GM19239 (cell line): Measurements from ENCODE around the gene PLEKHD1.

Source experiments
- DNase-seq: peaks from one replicate; pipeline ENCODE4 v3.0.0; 2011; ENCODE audit warnings: low spot score; ENCODE audit not compliant: insufficient read length
- FAIRE-seq: peaks from 2 replicates; lab custom pipeline; 2011; peaks lifted over from hg19 to GRCh38; lab: Jason Lieb, UNC

Gene PLEKHD1

GRCh38 chr14:69505338-69506240 lies 21.1 kb downstream of the PLEKHD1 start:
- DNase-seq (no peak), FAIRE-seq (no peak)

DNA sequence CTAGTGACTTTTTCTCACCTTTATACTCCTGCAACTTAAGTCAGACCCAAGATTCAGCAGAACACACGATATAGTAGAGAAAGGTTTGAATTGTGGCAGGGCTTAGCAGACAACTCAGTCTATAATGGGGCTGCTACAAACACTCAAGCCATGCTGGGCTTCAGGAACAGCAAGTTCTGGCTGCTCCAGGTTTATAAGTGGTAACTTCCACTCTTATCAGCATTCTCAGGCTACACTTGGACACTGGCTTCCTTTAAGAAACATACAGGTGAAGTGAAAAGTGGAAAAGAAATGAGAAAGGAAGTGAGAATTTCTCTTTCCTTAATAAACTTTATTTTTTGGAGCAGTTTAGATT lies 21.7 kb downstream of the PLEKHD1 start:
- no peak for DNase-seq
- FAIRE-seq: no peak

- DNase-seq: no peak
Measured at GRCh38 chr14:69518289-69519101, 34.0 kb downstream of the PLEKHD1 start.

DNA sequence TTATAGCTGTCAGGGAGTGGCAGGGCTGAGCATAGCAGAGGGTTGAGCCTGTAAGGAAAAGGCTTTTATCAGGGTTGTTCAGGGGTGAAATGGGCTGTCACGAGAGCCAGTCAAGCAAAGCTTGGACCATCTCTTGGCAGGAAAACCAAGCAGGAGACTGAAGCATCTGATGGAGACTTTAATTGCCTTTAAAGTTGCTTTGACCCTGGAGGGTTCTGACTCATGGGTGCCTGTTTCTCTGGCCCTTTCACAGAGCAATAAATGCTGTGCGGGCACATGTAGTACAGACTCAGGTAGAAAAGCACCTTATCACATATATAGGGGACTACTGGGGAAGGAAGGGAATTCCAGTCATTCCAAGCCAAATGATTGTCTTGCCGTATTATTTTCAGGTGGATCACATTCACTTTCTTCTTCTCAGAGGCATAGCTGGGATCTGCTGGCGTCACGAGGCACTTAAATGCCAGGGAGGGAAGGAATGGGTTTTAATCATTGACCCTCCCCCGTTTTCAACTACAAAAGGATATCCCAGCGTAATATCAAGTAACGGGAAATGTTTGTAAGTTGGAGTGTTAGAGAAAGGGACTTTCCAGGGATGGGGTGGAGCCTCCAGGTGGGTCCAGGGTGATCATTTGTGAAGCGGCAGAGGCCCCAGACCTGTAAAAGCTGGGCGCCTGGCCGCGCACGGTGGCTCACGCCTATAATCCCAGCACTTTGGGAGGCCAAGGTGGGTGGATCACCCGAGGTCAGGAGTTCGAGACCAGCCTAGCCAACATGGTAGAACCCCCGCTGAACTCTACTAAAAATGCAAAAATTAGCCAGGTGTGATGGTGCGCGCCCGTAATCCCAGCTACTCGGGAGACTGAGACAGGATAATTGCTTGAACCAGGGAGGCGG lies 34.9 kb downstream of the PLEKHD1 start:
- FAIRE-seq: no peak
- no peak for DNase-seq

More at GRCh38 chr14:69518289-69519101, 34.0 kb downstream of the PLEKHD1 start:
- no peak for FAIRE-seq

GRCh38 chr14:69522026-69522425 lies 37.5 kb downstream of the PLEKHD1 start:
- FAIRE-seq: no peak

DNA sequence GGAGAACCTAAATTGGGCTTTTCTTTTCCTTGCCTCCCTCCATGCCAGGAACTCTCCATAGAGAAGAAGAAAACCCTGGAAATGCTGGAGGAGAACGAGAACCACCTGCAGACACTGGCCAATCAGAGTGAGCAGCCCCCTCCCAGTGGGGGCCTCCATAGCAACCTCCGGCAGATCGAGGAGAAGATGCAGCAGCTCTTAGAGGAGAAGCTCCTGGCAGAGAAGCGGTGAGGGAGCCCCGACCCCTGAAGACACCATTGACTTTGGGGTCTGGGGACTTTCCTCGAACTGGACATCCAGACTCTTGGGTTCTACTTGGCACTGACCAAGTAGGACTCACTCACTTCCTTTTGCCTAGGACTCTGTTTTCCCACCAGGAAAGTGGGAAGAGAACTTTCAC lies 41.4 kb downstream of the PLEKHD1 start:
- DNase-seq: no peak
- no peak for FAIRE-seq

More at GRCh38 chr14:69522026-69522425, 37.5 kb downstream of the PLEKHD1 start:
- DNase-seq: no peak

DNA sequence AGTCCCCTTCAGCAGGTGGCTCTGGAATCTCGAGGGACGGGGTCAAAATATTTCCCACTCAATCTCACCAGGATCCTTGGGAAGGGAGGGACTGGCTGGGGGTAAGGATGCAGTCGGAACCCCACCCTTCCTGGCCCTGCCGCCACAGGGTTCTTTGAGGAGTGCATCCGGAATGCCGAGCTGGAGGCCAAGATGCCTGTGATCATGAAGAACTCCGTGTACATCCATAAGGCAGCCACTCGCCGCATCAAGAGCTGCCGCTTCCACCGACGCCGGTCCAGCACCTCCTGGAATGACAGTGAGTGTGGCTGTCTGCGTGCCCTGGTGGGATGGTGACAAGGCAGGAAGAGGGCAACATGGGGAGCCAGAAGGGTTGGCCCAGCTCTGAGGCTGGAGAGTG lies 43.1 kb downstream of the PLEKHD1 start:
- FAIRE-seq: no peak

GRCh38 chr14:69528143-69528542 lies 43.6 kb downstream of the PLEKHD1 start:
- DNase-seq: no peak
- FAIRE-seq: no peak

More for the DNA sequence above, 43.1 kb downstream of the PLEKHD1 start:
- DNase-seq: no peak

GRCh38 chr14:69528930-69529329 lies 44.4 kb downstream of the PLEKHD1 start:
- no peak for FAIRE-seq

GRCh38 chr14:69529563-69529962 lies 45.0 kb downstream of the PLEKHD1 start:
- no peak for FAIRE-seq

More at GRCh38 chr14:69528930-69529329, 44.4 kb downstream of the PLEKHD1 start:
- no peak for DNase-seq

DNA sequence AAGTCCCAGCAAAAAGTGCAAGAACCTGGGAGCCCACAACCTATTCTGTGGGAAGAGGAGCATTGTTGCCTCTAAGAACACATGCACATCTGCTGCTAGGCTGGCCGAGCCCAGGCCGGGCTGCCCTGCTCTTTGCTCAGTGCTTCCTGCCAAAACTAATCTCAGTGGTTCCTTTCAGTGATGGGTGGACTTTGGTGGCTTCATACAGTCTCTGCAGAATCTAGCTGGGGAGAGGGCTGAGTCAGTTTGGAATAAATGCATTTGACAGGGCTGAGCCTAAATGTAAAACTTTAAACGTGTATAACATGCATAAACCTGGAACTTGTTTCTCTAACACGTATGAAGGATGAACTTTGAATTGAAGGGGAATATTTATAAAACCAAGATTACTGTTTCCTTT lies 45.6 kb downstream of the PLEKHD1 start:
- FAIRE-seq: no peak
- DNase-seq: no peak

More at GRCh38 chr14:69529563-69529962, 45.0 kb downstream of the PLEKHD1 start:
- no peak for DNase-seq

DNA sequence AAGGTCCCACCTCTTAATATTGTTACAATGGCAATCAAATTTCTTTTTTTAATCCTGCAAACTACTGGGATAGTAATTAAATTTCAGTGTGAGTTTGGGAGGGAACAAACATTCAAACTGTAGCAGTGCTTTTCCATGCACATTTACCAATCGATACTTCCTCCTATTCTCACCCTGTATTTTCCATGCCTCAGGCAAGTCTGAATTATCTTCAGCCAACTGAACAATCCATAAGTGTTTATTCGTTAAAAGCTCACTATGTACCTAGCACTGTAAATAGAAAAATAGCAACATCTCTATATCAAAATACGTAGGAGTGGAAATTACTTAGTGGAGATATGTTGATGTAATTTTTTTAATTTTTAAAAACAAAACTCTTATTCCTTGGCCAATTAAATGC lies 46.6 kb downstream of the PLEKHD1 start:
- DNase-seq (no peak), FAIRE-seq (no peak)

DNA sequence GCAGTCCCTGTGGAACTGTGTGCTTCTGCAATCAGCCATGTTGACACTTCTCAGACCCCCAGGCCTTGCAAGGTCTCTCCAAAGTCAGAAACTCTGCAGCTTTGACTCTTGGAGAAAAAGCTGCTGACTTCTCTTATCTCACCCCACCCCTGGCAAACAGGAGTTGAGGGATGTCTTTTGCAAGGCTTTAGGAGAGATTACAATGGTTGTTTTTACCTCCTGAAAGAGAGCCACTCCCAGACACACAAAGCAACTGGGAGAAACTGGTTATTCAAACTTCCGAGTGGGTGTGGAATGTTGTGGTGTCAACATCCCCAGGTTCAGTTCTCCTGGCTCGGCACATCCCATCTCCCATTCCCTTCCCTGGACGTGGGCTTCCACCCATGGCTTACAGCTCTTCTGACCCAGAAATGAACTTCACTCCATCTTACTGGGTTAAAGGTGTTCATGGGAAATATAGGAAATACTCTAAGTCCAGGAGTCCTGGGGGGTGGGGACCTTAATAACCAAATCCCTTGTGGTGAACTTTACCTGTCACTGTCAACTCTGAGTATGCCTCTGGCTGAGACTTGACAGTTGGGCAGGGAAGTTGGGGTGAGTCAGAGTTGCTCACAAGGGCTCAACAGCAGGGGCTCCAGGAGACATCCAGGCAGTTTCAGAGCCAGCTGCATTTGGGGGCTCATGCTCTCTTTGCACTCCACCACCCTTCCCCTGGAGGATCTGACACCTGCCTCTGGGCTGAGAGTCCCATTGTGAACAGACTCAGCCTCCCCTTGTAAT lies 48.2 kb downstream of the PLEKHD1 start:
- no peak for DNase-seq
- FAIRE-seq: no peak

DNA sequence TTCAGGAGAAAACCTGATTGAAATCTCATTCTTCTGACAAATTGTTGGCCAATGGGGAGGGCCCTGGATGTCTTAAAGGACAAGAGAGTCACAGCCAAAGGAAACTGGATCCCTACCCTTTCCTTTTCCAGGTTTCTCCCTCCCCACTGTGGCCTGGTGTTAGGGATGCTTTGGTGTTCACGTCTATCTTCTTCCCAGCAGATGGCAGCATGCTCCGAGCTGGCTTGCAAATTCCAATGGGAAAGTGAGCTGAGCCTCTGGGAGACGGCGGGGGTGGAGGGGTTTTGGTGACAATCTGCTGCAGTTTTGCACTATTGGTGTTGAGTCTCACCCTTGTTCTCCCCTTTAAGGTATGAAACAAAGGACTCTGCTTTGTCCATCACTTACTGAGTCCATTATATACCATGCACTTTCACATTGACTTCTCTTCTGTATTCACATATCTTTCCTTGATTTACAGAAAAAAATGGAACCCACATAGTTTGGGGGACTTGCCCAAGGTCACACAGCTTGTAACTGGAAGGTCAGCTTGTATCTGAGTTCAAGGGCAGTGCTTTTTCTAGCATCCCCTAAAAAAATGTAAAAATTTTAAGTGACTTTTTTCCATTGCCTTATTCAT lies 50.8 kb downstream of the PLEKHD1 start:
- no peak for FAIRE-seq
- no peak for DNase-seq

- FAIRE-seq: no peak
Measured at GRCh38 chr14:69536971-69537370, 52.4 kb downstream of the PLEKHD1 start.

DNA sequence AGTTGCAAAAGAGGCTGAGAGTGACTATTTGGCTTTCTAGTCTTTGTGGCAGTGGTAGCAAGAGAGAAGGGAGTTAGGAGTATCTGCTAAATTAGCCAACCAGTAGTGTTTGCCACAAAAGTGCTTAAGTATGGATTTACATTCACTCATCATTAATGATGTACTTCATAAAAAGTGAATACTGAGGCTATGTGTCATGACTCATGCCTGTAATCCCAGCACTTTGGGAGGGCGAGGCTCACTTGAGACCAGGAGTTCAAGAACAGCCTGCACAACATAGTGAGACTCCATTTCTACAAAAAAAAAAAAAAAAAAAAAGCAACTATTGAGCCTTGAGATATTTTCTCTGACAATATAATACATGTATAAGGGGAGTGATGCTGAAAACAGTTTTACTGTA lies 53.4 kb downstream of the PLEKHD1 start:
- no peak for FAIRE-seq
- no peak for DNase-seq

More at GRCh38 chr14:69536971-69537370, 52.4 kb downstream of the PLEKHD1 start:
- no peak for DNase-seq

DNA sequence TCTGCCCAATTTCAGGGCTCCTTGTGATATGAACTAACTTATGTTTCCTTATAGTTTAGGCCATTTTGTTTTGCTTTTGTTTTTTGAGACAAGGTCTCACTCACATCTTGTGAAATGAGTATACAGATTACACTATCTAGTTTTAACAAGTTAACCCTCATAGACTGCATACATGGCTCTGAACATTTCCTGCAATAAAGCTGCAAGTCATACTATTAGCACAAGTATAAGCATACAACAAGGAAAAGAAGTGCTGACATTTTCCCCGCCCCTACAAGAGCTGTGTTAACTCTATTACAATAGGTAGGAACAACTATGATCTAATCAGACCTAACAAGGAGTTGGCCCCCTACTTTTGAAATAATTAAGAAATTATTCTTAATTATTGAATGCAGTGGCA lies 54.2 kb downstream of the PLEKHD1 start:
- DNase-seq (no peak), FAIRE-seq (no peak)

- FAIRE-seq (no peak), DNase-seq (no peak)
Measured at GRCh38 chr14:69539631-69540410, 55.3 kb downstream of the PLEKHD1 start.
